Hepatocyte (in vitro differentiated cells): ENCODE data around the gene ERCC1.

Experiments used
- CTCF ChIP-seq: fragments of 200-600 bp; sonication (generic); IDR thresholded peaks from 2 replicates; pipeline ENCODE4 v1.5.1; 2016; ENCODE audit warnings: antibody characterized with exemption, mild to moderate bottlenecking; ENCODE audit not compliant: poor library complexity
- EZH2 ChIP-seq: fragments of 200-600 bp; sonication (generic); IDR thresholded peaks from 2 replicates; pipeline ENCODE4 v1.6.1; 2016; ENCODE audit warnings: antibody characterized with exemption, mild to moderate bottlenecking, borderline replicate concordance

DNA sequence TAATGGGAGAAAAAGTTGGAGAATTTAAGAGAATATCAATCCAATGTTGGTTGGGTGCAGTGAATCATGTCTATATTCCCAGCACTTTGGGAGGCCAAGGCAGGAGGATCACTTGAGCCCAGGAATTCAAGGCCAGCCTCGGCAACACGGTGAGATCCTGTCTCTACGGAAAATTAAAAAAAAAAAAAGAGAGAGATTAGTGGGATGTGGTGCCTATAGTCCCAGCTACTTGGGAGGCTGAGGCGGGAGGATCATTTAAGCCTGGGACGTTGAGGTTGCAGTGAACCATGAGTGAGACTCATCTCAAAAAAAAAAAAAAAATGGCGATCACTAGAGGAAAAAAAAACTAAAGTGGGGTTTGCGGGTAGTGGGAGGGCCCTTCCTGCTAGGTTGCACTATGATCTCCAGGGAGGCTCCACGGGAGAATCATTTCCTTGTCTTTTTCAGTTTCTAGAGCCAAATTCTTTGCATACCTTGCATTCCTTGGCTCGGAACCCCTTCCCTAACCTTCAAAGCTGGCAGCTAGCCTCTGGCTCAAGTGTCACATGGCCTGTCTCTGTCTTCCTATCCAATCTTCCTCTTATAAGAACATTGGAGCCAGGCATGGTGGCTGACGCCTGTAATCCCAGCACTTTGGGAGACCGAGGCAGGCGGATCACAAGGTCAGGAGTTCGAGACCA lies 47.5 kb downstream of the ERCC1 start:
- TF ChIP-seq CTCF = no peak
- no peak for TF ChIP-seq EZH2
